ENCODE measurements around the gene FANCC. TPM values are rescaled to one million over a fixed set of nuclear protein-coding genes. Genes with fewer than 3 reads are reported as not detected.

The FANCC gene
- total and polyA plus RNA-seq, 2 donors (not counting 1 experiment from before 2014, with no cell fraction given), result 8.9 to 9.0 TPM

DNA sequence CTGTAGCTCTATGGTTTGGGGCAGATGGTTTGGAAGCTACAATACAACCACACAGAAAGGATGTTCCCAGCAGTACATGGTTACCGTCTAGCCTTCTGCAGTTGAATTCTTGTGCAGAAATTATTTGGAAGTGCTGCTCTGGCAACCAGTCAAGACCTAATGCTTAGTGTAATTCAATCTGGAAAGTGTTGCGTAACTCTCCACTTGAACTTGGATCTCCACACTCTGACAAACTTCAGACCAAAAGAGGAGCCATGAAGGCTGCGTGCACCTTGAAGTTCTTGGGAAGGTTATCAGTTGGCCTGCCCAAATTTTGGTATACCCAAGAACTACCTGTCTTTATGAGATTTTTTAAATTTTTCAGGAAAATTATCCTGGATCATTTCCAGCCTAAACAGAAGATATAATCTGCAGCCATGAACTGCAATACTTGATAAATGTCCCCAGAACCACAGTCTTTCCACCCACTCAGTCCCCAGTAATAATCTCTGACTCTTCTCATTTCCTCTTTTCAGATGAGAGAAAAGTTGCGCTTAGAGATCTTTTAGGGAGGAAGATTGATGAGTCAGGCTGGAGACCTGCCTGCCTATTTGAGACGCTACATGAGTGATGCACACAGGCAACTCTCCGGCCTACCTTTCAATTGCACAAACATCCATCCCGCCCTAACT lies 159.9 kb downstream of the FANCC start:
- H3K79me2 ChIP-seq (ENCODE audit: control insufficient read depth, insufficient read depth, low read length), result no peaks in the 10 kb centered on the region
- H3K27ac ChIP-seq (ENCODE audit: insufficient read depth, low read length), result no peak overlapping the region
- DNase-seq (ENCODE audit: low read depth in 2 of 2), result peak; percentile 92 to 97
- TF ChIP-seq, protein P1, sequence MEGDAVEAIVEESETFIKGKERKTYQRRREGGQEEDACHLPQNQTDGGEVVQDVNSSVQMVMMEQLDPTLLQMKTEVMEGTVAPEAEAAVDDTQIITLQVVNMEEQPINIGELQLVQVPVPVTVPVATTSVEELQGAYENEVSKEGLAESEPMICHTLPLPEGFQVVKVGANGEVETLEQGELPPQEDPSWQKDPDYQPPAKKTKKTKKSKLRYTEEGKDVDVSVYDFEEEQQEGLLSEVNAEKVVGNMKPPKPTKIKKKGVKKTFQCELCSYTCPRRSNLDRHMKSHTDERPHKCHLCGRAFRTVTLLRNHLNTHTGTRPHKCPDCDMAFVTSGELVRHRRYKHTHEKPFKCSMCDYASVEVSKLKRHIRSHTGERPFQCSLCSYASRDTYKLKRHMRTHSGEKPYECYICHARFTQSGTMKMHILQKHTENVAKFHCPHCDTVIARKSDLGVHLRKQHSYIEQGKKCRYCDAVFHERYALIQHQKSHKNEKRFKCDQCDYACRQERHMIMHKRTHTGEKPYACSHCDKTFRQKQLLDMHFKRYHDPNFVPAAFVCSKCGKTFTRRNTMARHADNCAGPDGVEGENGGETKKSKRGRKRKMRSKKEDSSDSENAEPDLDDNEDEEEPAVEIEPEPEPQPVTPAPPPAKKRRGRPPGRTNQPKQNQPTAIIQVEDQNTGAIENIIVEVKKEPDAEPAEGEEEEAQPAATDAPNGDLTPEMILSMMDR (conservative IDR thresholded peaks at IDR 0.05 in 1 of 2, IDR thresholded peaks at IDR 0.05 in 1 of 2; ENCODE audit: low read depth in 1 of 2, low read length in 2 of 2), result no peak
- no peak for TF ChIP-seq EZH2 (IDR thresholded peaks at IDR 0.05; ENCODE audit: low read length, missing control alignments)
- no peaks in the 10 kb centered on the region for H3K36me3 ChIP-seq (ENCODE audit: control insufficient read depth, insufficient read depth, low read length)
- H3K27me3 ChIP-seq (ENCODE audit: control insufficient read depth, insufficient read depth, low read length), result no peaks in the 10 kb centered on the region
- no peaks in the 10 kb centered on the region for H3K9me3 ChIP-seq (ENCODE audit: control insufficient read depth, insufficient read depth, low read depth, low read length)
- H3K9ac ChIP-seq (ENCODE audit: insufficient read depth, low read length), result no peak overlapping the region
- no peaks in the 10 kb centered on the region for H4K20me1 ChIP-seq (ENCODE audit: control insufficient read depth, extremely low read depth, insufficient read depth, low read length)
- peaks cover 9% of the 10 kb centered on the region for H3K4me1 ChIP-seq (ENCODE audit: control insufficient read depth, extremely low read depth, insufficient read depth, low read length)
- peak overlapping the region; percentile 54 for H3K4me2 ChIP-seq (ENCODE audit: extremely low read depth, insufficient read depth, low read length)
- no peak overlapping the region for H2AFZ ChIP-seq (ENCODE audit: low read length)
- peak overlapping the region in 1 of 4 experiments; percentile 22 for H3K4me3 ChIP-seq (replicated peaks in 1 of 4; ENCODE audit: control extremely low read depth in 1 of 4, insufficient read depth in 1 of 4, low read depth in 3 of 4, low read length in 4 of 4)

DNA sequence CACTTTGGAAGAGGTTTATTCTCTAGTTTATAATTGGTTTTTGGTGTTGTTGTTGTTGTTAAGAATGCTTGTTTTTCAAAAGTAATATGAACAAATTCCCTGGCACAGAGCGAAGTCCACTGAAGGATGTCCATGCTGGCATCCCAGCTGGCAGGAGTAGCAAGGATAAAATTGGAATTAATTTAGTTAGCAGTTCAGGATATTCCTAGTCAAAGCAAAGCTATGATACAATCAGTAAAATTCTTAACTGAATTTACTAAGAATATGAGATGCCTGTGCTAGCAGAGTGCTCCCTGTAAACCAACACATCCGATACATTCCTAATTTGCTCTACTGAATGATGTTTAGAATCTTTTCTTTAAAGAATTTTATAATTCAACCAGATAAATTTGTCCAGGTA lies 161.4 kb downstream of the FANCC start:
- Histone ChIP-seq H3K9ac (ENCODE audit: insufficient read depth, low read length) (no peak overlapping the region), H3K79me2 (ENCODE audit: control insufficient read depth, insufficient read depth, low read length) (no peaks in the 10 kb centered on the region), H3K4me2 (ENCODE audit: extremely low read depth, insufficient read depth, low read length) (no peak overlapping the region), H4K20me1 (ENCODE audit: control insufficient read depth, extremely low read depth, insufficient read depth, low read length) (no peaks in the 10 kb centered on the region), H3K9me3 (ENCODE audit: control insufficient read depth, insufficient read depth, low read depth, low read length) (no peaks in the 10 kb centered on the region), H3K27ac (ENCODE audit: insufficient read depth, low read length) (no peak overlapping the region), H3K4me1 (ENCODE audit: control insufficient read depth, extremely low read depth, insufficient read depth, low read length) (peaks cover 9% of the 10 kb centered on the region), H2AFZ (ENCODE audit: low read length) (no peak overlapping the region), H3K36me3 (ENCODE audit: control insufficient read depth, insufficient read depth, low read length) (no peaks in the 10 kb centered on the region), H3K27me3 (ENCODE audit: control insufficient read depth, insufficient read depth, low read length) (no peaks in the 10 kb centered on the region), H3K4me3 (replicated peaks in 1 of 4; ENCODE audit: control extremely low read depth in 1 of 4, insufficient read depth in 1 of 4, low read depth in 3 of 4, low read length in 4 of 4) (no peak overlapping the region)
- TF ChIP-seq, protein P1 (conservative IDR thresholded peaks at IDR 0.05 in 1 of 2, IDR thresholded peaks at IDR 0.05 in 1 of 2; ENCODE audit: low read depth in 1 of 2, low read length in 2 of 2), result no peak
- no peak for TF ChIP-seq EZH2 (IDR thresholded peaks at IDR 0.05; ENCODE audit: low read length, missing control alignments)
- DNase-seq (ENCODE audit: low read depth in 2 of 2), result no peak

DNA sequence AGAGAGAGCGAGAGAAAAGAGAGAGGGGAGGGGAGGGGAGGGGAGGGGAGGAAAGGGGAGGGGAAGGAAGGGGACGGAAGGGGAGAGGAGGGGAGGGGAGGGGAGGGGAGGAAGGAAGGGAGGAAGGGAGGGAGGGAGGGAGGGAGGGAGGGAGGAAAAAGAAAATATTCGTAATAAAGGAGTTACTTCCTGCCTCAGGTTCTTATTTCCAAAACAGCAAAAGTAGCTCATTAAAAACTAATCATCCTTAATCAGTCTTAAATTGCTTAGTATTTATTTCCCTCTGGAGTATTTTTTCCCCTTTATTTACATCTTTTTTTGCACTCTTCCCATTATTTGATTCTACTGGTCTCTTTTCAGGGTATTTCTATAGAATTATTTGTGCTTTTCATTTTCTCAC lies 162.3 kb downstream of the FANCC start:
- peaks cover 9% of the 10 kb centered on the region for H3K4me1 ChIP-seq (ENCODE audit: control insufficient read depth, extremely low read depth, insufficient read depth, low read length)
- H3K79me2 ChIP-seq (ENCODE audit: control insufficient read depth, insufficient read depth, low read length), result no peaks in the 10 kb centered on the region
- H3K9ac ChIP-seq (ENCODE audit: insufficient read depth, low read length), result no peak overlapping the region
- no peaks in the 10 kb centered on the region for H3K27me3 ChIP-seq (ENCODE audit: control insufficient read depth, insufficient read depth, low read length)
- DNase-seq (ENCODE audit: low read depth in 2 of 2), result no peak
- H3K36me3 ChIP-seq (ENCODE audit: control insufficient read depth, insufficient read depth, low read length), result no peaks in the 10 kb centered on the region
- H2AFZ ChIP-seq (ENCODE audit: low read length), result no peak overlapping the region
- no peak for TF ChIP-seq EZH2 (IDR thresholded peaks at IDR 0.05; ENCODE audit: low read length, missing control alignments)
- TF ChIP-seq, protein P1 (conservative IDR thresholded peaks at IDR 0.05 in 1 of 2, IDR thresholded peaks at IDR 0.05 in 1 of 2; ENCODE audit: low read depth in 1 of 2, low read length in 2 of 2), result no peak
- H4K20me1 ChIP-seq (ENCODE audit: control insufficient read depth, extremely low read depth, insufficient read depth, low read length), result no peaks in the 10 kb centered on the region
- H3K9me3 ChIP-seq (ENCODE audit: control insufficient read depth, insufficient read depth, low read depth, low read length), result no peaks in the 10 kb centered on the region
- no peak overlapping the region for H3K27ac ChIP-seq (ENCODE audit: insufficient read depth, low read length)
- H3K4me2 ChIP-seq (ENCODE audit: extremely low read depth, insufficient read depth, low read length), result no peak overlapping the region
- H3K4me3 ChIP-seq (replicated peaks in 1 of 4; ENCODE audit: control extremely low read depth in 1 of 4, insufficient read depth in 1 of 4, low read depth in 3 of 4, low read length in 4 of 4), result no peak overlapping the region
